ENCODE data around the gene EPN2. TPM values are rescaled to one million over a fixed set of nuclear protein-coding genes. Genes with fewer than 3 reads are reported as not detected.

The EPN2 gene
- total RNA-seq, 4 donors from 2014 or later: 18.9 to 31.8 (median 26.2) TPM

DNA sequence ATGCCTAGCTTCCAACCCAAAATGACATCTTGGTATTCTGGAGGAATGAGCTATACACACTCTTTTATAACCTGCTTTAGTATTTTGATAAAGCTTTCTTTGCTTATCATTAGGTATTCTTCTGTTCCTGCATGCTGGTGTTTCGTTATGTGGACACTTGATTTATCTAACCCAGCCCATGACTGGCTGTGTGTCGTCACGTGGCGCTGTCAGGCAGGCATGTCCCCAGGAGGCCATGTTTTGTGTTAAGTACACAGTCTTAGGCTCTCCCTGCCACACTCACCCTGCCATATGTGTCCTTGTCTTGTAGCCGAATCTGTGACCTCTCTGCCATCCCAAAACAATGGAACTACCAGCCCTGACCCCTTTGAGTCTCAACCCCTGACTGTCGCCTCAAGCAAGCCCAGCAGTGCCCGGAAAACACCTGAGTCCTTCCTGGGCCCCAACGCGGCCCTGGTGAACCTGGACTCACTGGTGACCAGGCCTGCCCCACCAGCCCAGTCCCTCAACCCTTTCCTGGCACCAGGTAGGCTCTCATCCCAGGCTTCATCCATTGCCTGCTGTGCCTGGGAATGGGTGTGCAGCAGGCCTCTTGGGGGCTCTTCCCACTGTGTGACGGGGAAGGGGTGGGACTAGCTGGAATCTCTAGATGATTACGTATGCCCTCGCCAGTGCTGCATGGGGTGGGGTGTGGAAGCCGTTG lies 94.5 kb downstream of the EPN2 start:
- H3K4me1 ChIP-seq: peaks cover 6 to 13% of the 10 kb centered on the region in 2 donors
- no peaks in the 10 kb centered on the region for H3K36me3 ChIP-seq
- in situ Hi-C loops (cut with MboI; ENCODE audit: low sequenced_read_pairs in 4 of 4) (no loop called here), intact Hi-C loops (cut with DNase I; ENCODE audit: low total_unique reads) (no loop called here)
- no peaks in the 10 kb centered on the region for H3K27me3 ChIP-seq
- no peak overlapping the region for H3K4me3 ChIP-seq
- H3K27ac ChIP-seq: no peak overlapping the region
- TF ChIP-seq, protein P1, sequence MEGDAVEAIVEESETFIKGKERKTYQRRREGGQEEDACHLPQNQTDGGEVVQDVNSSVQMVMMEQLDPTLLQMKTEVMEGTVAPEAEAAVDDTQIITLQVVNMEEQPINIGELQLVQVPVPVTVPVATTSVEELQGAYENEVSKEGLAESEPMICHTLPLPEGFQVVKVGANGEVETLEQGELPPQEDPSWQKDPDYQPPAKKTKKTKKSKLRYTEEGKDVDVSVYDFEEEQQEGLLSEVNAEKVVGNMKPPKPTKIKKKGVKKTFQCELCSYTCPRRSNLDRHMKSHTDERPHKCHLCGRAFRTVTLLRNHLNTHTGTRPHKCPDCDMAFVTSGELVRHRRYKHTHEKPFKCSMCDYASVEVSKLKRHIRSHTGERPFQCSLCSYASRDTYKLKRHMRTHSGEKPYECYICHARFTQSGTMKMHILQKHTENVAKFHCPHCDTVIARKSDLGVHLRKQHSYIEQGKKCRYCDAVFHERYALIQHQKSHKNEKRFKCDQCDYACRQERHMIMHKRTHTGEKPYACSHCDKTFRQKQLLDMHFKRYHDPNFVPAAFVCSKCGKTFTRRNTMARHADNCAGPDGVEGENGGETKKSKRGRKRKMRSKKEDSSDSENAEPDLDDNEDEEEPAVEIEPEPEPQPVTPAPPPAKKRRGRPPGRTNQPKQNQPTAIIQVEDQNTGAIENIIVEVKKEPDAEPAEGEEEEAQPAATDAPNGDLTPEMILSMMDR (IDR thresholded peaks at IDR 0.05 in 4 of 5, conservative IDR thresholded peaks at IDR 0.05 in 1 of 5): no peak
- TF ChIP-seq POLR2A (IDR thresholded peaks at IDR 0.05): no peak
- H3K9me3 ChIP-seq: no peaks in the 10 kb centered on the region
- no peak for DNase-seq
- ATAC-seq: no peak

DNA sequence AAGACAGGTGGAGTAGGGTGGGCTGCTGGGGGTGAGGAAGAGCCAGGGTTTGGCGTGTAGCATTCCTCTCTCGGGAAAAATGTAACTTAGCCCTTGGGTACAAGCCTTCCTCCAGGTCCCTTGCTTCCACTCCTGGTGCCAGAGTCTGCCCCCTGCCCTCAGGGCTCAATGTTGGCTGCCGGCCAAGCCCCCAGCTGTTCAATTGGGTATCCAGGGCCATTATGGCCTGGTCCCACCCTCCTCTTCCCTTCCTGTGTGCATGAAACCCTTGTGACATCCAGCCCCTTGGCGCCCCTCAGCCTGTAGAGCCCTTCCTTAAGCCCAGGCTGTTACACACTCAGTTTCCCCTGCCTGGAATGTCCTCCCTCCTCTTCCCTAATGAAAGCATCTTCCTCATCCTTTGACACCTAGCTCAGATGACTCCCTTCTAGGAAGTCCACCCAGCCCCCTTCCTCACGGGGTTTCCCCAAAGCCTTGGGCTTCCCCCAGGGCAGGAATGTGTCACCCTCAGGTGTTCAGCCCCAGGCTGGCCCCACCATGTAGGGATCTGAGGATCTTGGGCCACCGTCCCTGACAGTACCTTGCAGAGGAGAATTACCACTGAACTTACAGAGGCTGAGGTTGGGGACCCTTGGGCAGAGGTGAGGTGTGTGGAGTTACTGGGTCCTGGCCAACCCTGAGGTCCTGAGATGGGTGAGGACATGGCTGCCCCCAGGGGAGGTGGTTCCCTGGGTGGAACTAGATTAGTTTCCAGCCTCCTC lies 95.4 kb downstream of the EPN2 start:
- ATAC-seq: no peak

GRCh38 chr17:19333132-19333440 lies 95.9 kb downstream of the EPN2 start:
- H3K4me3 ChIP-seq: no peak overlapping the region
- no peak overlapping the region for H3K27ac ChIP-seq
- ATAC-seq: no peak
- H3K4me1 ChIP-seq: peaks cover 8 to 13% of the 10 kb centered on the region in 2 donors
- in situ Hi-C loops (cut with MboI; ENCODE audit: low sequenced_read_pairs in 4 of 4): no loop called here
- DNase-seq: no peak
- H3K27me3 ChIP-seq: no peaks in the 10 kb centered on the region
- intact Hi-C loops (cut with DNase I; ENCODE audit: low total_unique reads): no loop called here
- no peaks in the 10 kb centered on the region for H3K9me3 ChIP-seq
- no peak for TF ChIP-seq POLR2A (IDR thresholded peaks at IDR 0.05)
- TF ChIP-seq, protein P1 (IDR thresholded peaks at IDR 0.05 in 4 of 5, conservative IDR thresholded peaks at IDR 0.05 in 1 of 5): no peak
- H3K36me3 ChIP-seq: no peaks in the 10 kb centered on the region

More for the DNA sequence above, 95.4 kb downstream of the EPN2 start:
- Histone ChIP-seq H3K4me3 (no peak overlapping the region), H3K27me3 (no peaks in the 10 kb centered on the region), H3K27ac (no peak overlapping the region), H3K36me3 (no peaks in the 10 kb centered on the region), H3K9me3 (no peaks in the 10 kb centered on the region), H3K4me1 (peaks cover 6 to 13% of the 10 kb centered on the region in 2 donors)
- in situ Hi-C loops (cut with MboI; ENCODE audit: low sequenced_read_pairs in 4 of 4) (no loop called here), intact Hi-C loops (cut with DNase I; ENCODE audit: low total_unique reads) (no loop called here)
- no peak for DNase-seq
- TF ChIP-seq POLR2A (IDR thresholded peaks at IDR 0.05): no peak
- TF ChIP-seq, protein P1 (IDR thresholded peaks at IDR 0.05 in 4 of 5, conservative IDR thresholded peaks at IDR 0.05 in 1 of 5): no peak

DNA sequence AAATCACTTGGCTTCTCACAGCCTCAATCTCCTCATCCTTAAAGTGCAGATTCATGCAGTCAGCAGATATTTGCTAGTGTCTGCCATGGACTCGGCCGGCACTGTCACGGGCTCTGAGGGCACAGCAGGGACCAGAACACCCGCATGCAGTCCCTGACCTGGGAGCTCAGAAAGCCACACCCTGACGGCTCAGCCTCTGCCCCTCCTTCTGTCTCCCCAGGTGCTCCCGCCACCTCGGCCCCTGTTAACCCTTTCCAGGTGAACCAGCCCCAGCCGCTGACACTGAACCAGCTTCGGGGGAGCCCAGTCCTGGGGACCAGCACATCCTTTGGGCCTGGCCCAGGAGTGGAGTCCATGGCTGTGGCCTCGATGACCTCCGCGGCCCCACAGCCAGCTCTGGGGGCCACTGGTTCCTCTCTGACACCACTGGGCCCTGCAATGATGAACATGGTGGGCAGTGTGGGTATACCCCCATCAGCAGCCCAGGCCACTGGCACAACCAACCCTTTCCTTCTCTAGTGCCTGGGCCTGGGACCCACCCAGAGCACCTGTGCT lies 96.6 kb downstream of the EPN2 start:
- Histone ChIP-seq H3K9me3 (no peaks in the 10 kb centered on the region), H3K36me3 (no peaks in the 10 kb centered on the region), H3K4me3 (no peak overlapping the region), H3K4me1 (peaks cover 10 to 15% of the 10 kb centered on the region in 2 donors), H3K27me3 (no peaks in the 10 kb centered on the region), H3K27ac (no peak overlapping the region)
- in situ Hi-C loops (cut with MboI; ENCODE audit: low sequenced_read_pairs in 4 of 4): no loop called here
- ATAC-seq (no peak), DNase-seq (no peak)
- no peak for TF ChIP-seq POLR2A (IDR thresholded peaks at IDR 0.05)
- TF ChIP-seq, protein P1 (IDR thresholded peaks at IDR 0.05 in 4 of 5, conservative IDR thresholded peaks at IDR 0.05 in 1 of 5): no peak
- intact Hi-C loops (cut with DNase I; ENCODE audit: low total_unique reads): no loop called here
